ENCODE results near the gene RFX2. TPM values are rescaled to one million over a fixed set of nuclear protein-coding genes. Genes with fewer than 3 reads are reported as not detected.

RFX2 gene
- total and polyA plus RNA-seq, 7 donors, result 1.2 to 21.2 (median 14.3) TPM

GRCh38 chr19:6067975-6068374 lies 42.3 kb downstream of the RFX2 start:
- Histone ChIP-seq H3K27ac (peak overlapping the region; percentile 91 to 95 (median 92)), H3K27me3 (no peaks in the 10 kb centered on the region), H3K4me3 (no peak overlapping the region), H3K4me1 (peaks cover 0 to 92% (median 82%) of the 10 kb centered on the region in 4 donors), H3K36me3 (no peaks in the 10 kb centered on the region), H3K9me3 (no peaks in the 10 kb centered on the region)
- no peak for DNase-seq
- no peak for TF ChIP-seq EP300 (IDR thresholded peaks at IDR 0.05)
- no peak for TF ChIP-seq POLR2A (IDR thresholded peaks at IDR 0.05)
- no peak for TF ChIP-seq POLR2AphosphoS5 (IDR thresholded peaks at IDR 0.05)
- no peak for TF ChIP-seq CTCF (IDR thresholded peaks at IDR 0.05)
- intact Hi-C loops (cut with DNase I), result loop anchor here (10.0 kb wide), 1 partner anchor 1093 kb away; no protein-coding TSS in a partner anchor
- WGBS, 2 donors, result 93 to 98% methylated on average over 2 of the region's 2 CpGs

GRCh38 chr19:6066661-6067646 lies 43.3 kb downstream of the RFX2 start:
- peak overlapping the region in 1 of 4 donors; percentile 14 for H3K4me3 ChIP-seq
- H3K27ac ChIP-seq, result peak overlapping the region; percentile 91 to 95 (median 92)
- intact Hi-C loops (cut with DNase I), result loop anchor here (10.0 kb wide), 1 partner anchor 1092 kb away; no protein-coding TSS in a partner anchor
- peak; percentile 97 for DNase-seq
- peaks cover 0 to 95% (median 85%) of the 10 kb centered on the region in 4 donors for H3K4me1 ChIP-seq
- no peaks in the 10 kb centered on the region for H3K9me3 ChIP-seq
- H3K27me3 ChIP-seq, result no peaks in the 10 kb centered on the region
- H3K36me3 ChIP-seq, result no peaks in the 10 kb centered on the region
- 15 to 32% methylated on average over 18 of the region's 18 CpGs for WGBS, 2 donors
- no peak for TF ChIP-seq CTCF (IDR thresholded peaks at IDR 0.05)
- TF ChIP-seq EP300 (IDR thresholded peaks at IDR 0.05), result peak in 3 of 4 donors; percentile 21 to 88 (median 50)
- peak in 3 of 4 donors; percentile 77 to 79 (median 77) for TF ChIP-seq POLR2AphosphoS5 (IDR thresholded peaks at IDR 0.05)
- no peak for TF ChIP-seq POLR2A (IDR thresholded peaks at IDR 0.05)

- WGBS, 2 donors, result 2 to 9% methylated on average over 16 of the region's 16 CpGs
- intact Hi-C loops (cut with DNase I), result loop anchor here (10.0 kb wide), 1 partner anchor 1091 kb away; no protein-coding TSS in a partner anchor
- Histone ChIP-seq H3K27ac (peak overlapping the region; percentile 91 to 95 (median 92)), H3K4me3 (peak overlapping the region in 1 of 4 donors; percentile 11), H3K27me3 (no peaks in the 10 kb centered on the region), H3K36me3 (no peaks in the 10 kb centered on the region), H3K9me3 (no peaks in the 10 kb centered on the region), H3K4me1 (peaks cover 0 to 95% (median 85%) of the 10 kb centered on the region in 4 donors)
- no peak for DNase-seq
- TF ChIP-seq CTCF (IDR thresholded peaks at IDR 0.05) (no peak), EP300 (IDR thresholded peaks at IDR 0.05) (no peak), POLR2AphosphoS5 (IDR thresholded peaks at IDR 0.05) (peak in 3 of 4 donors; percentile 31 to 61 (median 50)), POLR2A (IDR thresholded peaks at IDR 0.05) (no peak)
Measured at GRCh38 chr19:6065685-6066374, 44.5 kb downstream of the RFX2 start.

- Histone ChIP-seq H3K4me3 (no peak overlapping the region), H3K9me3 (no peaks in the 10 kb centered on the region), H3K4me1 (peaks cover 0 to 100% (median 92%) of the 10 kb centered on the region in 4 donors), H3K36me3 (no peaks in the 10 kb centered on the region), H3K27ac (peak overlapping the region; percentile 91 to 95 (median 92)), H3K27me3 (no peaks in the 10 kb centered on the region)
- no peak for DNase-seq
- intact Hi-C loops (cut with DNase I), result loop anchor here (10.0 kb wide), 1 partner anchor 1090 kb away; no protein-coding TSS in a partner anchor
- WGBS, 2 donors, result 87 to 89% methylated on average over 8 of the region's 8 CpGs
- TF ChIP-seq POLR2A (IDR thresholded peaks at IDR 0.05) (no peak), EP300 (IDR thresholded peaks at IDR 0.05) (no peak), POLR2AphosphoS5 (IDR thresholded peaks at IDR 0.05) (no peak)
Measured at GRCh38 chr19:6064336-6065073, 45.8 kb downstream of the RFX2 start.
